ENCODE measurements around the gene ZBTB16.

ZBTB16 gene

DNA sequence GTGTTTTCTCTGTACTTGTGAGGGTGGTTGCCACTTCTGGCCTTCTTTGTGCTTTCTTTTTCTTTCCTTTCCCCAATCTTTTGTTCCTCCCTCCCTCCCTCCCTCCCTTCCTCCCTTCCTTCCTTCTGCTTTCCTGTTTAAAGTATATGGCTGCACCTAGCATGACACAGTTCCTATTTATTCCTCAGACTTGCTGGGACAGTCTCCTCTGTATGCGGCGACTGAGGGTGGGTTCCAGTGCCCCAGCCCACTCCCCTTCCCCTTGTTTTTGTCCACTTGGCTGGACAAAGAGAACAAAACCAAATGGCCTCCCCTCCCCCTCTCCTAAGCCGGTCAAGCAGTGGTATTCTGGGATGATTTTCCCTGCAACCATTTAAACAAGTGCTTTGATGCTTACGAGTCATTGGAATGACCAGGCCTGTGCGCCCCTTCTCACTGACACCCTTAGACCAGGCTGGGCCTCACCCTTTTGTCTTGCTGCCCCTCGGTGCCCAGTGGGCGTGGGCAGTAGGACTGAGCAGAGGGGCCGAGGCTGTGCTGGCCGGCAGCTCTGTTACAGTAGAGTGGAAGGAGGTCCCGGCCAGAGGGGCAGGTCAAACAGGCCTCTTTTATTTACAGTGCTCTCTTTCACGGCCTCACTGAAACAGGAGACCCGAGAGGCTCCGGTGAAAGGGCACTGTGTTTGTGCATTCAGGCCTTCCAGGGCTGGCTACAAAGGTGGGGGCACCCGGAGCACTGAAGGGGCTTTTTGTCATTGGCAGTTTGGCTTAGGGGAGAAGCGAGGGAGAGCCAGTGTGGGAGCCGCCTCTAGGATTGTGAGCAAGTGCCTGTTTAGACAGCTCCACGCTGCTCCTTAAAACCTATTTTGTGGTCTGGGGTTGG, 32.2 kb downstream of the ZBTB16 start:
- no peaks in the 10 kb centered on the region for H3F3A ChIP-seq (ENCODE audit: insufficient read depth, low read length)

GRCh38 chr11:114092478-114092877, 33.0 kb downstream of the ZBTB16 start:
- H3K79me2 ChIP-seq (ENCODE audit: low read length): no peaks in the 10 kb centered on the region
- no peaks in the 10 kb centered on the region for H4K20me1 ChIP-seq (ENCODE audit: insufficient read depth, low read length)
- no peaks in the 10 kb centered on the region for H3K36me3 ChIP-seq (replicated peaks; ENCODE audit: insufficient read depth, low read length)
- H3K27ac ChIP-seq (ENCODE audit: low read length): no peak overlapping the region
- no peaks in the 10 kb centered on the region for H3K4me1 ChIP-seq (ENCODE audit: low read length)
- no peak overlapping the region for H2AFZ ChIP-seq (ENCODE audit: low read length)
- no peak overlapping the region for H3K9ac ChIP-seq (ENCODE audit: low read length)
- no peak overlapping the region for H3K4me2 ChIP-seq (ENCODE audit: low read depth, low read length)
- H3K4me3 ChIP-seq (ENCODE audit: low read length): no peak overlapping the region
- no peak for DNase-seq
- no peaks in the 10 kb centered on the region for H3F3A ChIP-seq (ENCODE audit: insufficient read depth, low read length)
- no peaks in the 10 kb centered on the region for H3K9me2 ChIP-seq (replicated peaks; ENCODE audit: insufficient read depth, low read length)
- no peaks in the 10 kb centered on the region for H3K9me3 ChIP-seq (replicated peaks; ENCODE audit: insufficient read depth, low read length)
- no peaks in the 10 kb centered on the region for H3K27me3 ChIP-seq (replicated peaks; ENCODE audit: insufficient read depth, low read length)
- TF ChIP-seq, protein P1, sequence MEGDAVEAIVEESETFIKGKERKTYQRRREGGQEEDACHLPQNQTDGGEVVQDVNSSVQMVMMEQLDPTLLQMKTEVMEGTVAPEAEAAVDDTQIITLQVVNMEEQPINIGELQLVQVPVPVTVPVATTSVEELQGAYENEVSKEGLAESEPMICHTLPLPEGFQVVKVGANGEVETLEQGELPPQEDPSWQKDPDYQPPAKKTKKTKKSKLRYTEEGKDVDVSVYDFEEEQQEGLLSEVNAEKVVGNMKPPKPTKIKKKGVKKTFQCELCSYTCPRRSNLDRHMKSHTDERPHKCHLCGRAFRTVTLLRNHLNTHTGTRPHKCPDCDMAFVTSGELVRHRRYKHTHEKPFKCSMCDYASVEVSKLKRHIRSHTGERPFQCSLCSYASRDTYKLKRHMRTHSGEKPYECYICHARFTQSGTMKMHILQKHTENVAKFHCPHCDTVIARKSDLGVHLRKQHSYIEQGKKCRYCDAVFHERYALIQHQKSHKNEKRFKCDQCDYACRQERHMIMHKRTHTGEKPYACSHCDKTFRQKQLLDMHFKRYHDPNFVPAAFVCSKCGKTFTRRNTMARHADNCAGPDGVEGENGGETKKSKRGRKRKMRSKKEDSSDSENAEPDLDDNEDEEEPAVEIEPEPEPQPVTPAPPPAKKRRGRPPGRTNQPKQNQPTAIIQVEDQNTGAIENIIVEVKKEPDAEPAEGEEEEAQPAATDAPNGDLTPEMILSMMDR (IDR thresholded peaks at IDR 0.05; ENCODE audit: low read length): no peak
- TF ChIP-seq EZH2phosphoT487 (IDR thresholded peaks at IDR 0.05; ENCODE audit: low read length): no peak

More for the DNA sequence above, 32.2 kb downstream of the ZBTB16 start:
- no peak overlapping the region for H3K9ac ChIP-seq (ENCODE audit: low read length)
- H4K20me1 ChIP-seq (ENCODE audit: insufficient read depth, low read length): no peaks in the 10 kb centered on the region
- no peak for DNase-seq
- H2AFZ ChIP-seq (ENCODE audit: low read length): no peak overlapping the region
- no peaks in the 10 kb centered on the region for H3K4me1 ChIP-seq (ENCODE audit: low read length)
- no peaks in the 10 kb centered on the region for H3K36me3 ChIP-seq (replicated peaks; ENCODE audit: insufficient read depth, low read length)
- H3K9me2 ChIP-seq (replicated peaks; ENCODE audit: insufficient read depth, low read length): no peaks in the 10 kb centered on the region
- TF ChIP-seq EZH2phosphoT487 (IDR thresholded peaks at IDR 0.05; ENCODE audit: low read length) (no peak), EZH2 (optimal IDR thresholded peaks at IDR 0.05; ENCODE audit: low read depth, low read length) (no peak)
- TF ChIP-seq, protein P1 (IDR thresholded peaks at IDR 0.05; ENCODE audit: low read length): no peak
- no peaks in the 10 kb centered on the region for H3K9me3 ChIP-seq (replicated peaks; ENCODE audit: insufficient read depth, low read length)
- no peak overlapping the region for H3K4me2 ChIP-seq (ENCODE audit: low read depth, low read length)
- no peaks in the 10 kb centered on the region for H3K79me2 ChIP-seq (ENCODE audit: low read length)
- H3K27me3 ChIP-seq (replicated peaks; ENCODE audit: insufficient read depth, low read length): no peaks in the 10 kb centered on the region
- H3K4me3 ChIP-seq (ENCODE audit: low read length): no peak overlapping the region
- no peak overlapping the region for H3K27ac ChIP-seq (ENCODE audit: low read length)

DNA sequence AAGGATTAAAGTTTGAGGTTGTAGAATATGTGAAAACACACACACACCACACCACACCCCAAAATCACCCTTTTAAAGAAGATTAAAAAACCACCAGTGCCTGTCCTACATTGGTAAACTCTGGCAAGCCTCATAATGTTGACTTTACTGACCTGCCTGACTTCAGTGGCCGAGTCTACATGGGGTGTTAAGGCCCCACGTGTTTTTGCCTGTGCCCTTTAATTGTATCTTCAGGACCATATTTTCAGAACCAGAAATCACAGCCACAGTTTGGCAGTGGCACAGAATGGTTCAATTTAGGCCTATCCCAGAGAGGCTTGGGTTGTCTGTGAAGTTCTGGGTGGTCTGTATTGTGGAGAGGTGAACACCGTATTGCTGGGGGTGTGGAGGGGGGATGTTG, 33.4 kb downstream of the ZBTB16 start:
- no peak overlapping the region for H3K4me3 ChIP-seq (ENCODE audit: low read length)
- H3K27me3 ChIP-seq (replicated peaks; ENCODE audit: insufficient read depth, low read length): no peaks in the 10 kb centered on the region
- no peak for DNase-seq
- H3K79me2 ChIP-seq (ENCODE audit: low read length): no peaks in the 10 kb centered on the region
- no peak overlapping the region for H2AFZ ChIP-seq (ENCODE audit: low read length)
- H3K9me3 ChIP-seq (replicated peaks; ENCODE audit: insufficient read depth, low read length): no peaks in the 10 kb centered on the region
- TF ChIP-seq, protein P1 (IDR thresholded peaks at IDR 0.05; ENCODE audit: low read length): no peak
- no peak for TF ChIP-seq EZH2 (optimal IDR thresholded peaks at IDR 0.05; ENCODE audit: low read depth, low read length)
- TF ChIP-seq EZH2phosphoT487 (IDR thresholded peaks at IDR 0.05; ENCODE audit: low read length): no peak
- H3K36me3 ChIP-seq (replicated peaks; ENCODE audit: insufficient read depth, low read length): no peaks in the 10 kb centered on the region
- H3K27ac ChIP-seq (ENCODE audit: low read length): no peak overlapping the region
- no peaks in the 10 kb centered on the region for H3K9me2 ChIP-seq (replicated peaks; ENCODE audit: insufficient read depth, low read length)
- H3K9ac ChIP-seq (ENCODE audit: low read length): no peak overlapping the region
- H3K4me1 ChIP-seq (ENCODE audit: low read length): no peaks in the 10 kb centered on the region
- no peaks in the 10 kb centered on the region for H3F3A ChIP-seq (ENCODE audit: insufficient read depth, low read length)
- no peaks in the 10 kb centered on the region for H4K20me1 ChIP-seq (ENCODE audit: insufficient read depth, low read length)
- H3K4me2 ChIP-seq (ENCODE audit: low read depth, low read length): no peak overlapping the region

Data from MM.1S (cell line).